Measurements from ENCODE around the gene GSTM1.
A peak's percentile ranks its signal among the peaks of the same experiment; 100 is the strongest.

GSTM1 gene

DNA sequence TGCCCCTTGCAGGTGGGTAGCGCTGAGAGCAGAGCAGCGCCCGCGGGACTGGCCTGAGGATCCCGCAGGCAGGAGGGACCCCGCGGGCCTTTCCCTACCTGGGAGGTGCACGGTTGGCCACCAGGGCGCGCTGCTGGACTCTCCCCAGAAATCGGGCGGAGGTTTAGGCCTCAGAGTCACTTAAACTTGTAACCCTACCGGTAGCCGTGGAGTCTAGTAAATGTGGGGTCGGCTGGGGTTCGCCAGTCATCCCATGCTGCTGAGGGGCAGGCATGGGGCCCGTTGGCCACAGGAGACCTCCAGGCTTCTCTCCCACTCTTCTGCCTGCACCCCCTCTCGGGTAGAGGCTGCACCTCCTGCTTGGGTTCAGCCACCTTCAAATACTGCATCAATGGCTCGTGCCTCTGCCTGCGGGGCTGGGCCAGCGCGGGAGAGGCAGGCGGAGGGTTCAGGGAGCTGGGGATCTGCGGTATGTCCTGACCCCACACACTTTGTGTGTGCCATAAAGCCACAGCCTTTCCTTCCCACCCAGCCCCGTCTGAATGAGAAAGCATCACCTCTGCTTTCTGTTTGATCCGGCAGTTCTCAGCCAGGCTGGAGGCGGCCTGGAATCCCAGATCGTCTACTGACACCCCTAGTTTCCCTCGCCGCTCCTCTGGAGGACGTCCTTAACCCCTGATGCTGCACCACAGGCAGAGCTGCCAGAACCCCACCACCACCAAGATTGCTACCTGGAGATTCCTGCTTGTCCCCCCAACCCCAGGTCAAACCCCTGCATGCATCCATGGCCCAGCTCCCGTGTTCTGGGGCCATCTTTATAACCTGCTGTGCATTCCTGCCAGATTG, 44.0 kb upstream of the GSTM1 start:
- peak; percentile 91 for TF ChIP-seq RAD21 (IDR thresholded peaks at IDR 0.05; ENCODE audit: low read depth)
- TF ChIP-seq YY1 (IDR thresholded peaks at IDR 0.05; ENCODE audit: low read depth) = no peak

DNA sequence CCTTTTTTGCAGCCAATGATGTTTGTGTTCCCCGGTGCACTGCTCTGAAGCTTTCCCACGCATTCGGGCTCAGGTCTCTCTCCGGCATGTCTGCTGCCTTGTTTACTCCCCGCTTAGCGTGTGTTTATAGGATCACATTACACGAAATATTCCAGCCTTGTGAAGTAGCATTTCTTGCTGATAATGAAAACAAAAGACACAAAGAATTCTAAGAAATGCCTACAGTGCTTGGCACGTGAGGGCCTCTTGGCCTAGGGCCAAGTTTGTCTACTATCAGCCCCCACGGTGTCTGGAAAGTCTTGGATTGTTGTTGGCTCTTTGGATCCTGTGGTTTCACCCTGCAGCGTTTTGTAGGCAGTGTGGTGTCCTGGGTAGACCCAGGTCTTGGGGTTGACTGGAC, 42.9 kb upstream of the GSTM1 start:
- no peak for TF ChIP-seq EP300 (IDR thresholded peaks at IDR 0.05; ENCODE audit: borderline replicate concordance)
- TF ChIP-seq FOXM1 (IDR thresholded peaks at IDR 0.05; ENCODE audit: borderline replicate concordance, low read depth) = no peak
- TF ChIP-seq CREB1 (IDR thresholded peaks at IDR 0.05; ENCODE audit: low read depth) = no peak

DNA sequence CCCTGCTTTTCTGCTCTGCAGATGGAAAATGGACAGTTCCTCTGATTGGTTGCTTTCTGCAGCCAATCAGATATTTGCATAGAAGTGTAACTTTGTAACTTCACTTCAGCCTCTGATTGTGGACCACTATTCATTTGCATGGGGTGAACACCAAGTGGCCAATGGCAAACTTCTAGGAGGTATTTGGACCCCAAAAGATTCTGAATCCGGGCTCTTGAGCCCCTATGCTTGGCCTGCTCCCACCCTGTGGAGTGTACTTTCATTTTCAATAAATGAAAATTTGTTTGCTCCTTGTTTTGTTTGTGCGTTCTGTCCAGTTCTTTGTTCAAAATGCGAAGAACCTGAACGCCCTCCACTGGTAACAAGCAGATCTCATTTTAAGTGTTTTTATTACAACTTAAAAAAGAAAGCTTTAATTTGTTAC, 38.1 kb upstream of the GSTM1 start:
- no peak for TF ChIP-seq CEBPB (IDR thresholded peaks at IDR 0.05)
- TF ChIP-seq, protein P1, sequence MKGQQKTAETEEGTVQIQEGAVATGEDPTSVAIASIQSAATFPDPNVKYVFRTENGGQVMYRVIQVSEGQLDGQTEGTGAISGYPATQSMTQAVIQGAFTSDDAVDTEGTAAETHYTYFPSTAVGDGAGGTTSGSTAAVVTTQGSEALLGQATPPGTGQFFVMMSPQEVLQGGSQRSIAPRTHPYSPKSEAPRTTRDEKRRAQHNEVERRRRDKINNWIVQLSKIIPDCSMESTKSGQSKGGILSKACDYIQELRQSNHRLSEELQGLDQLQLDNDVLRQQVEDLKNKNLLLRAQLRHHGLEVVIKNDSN (IDR thresholded peaks at IDR 0.05) = no peak
- no peak for TF ChIP-seq CREB1 (IDR thresholded peaks at IDR 0.05; ENCODE audit: low read depth)
- TF ChIP-seq TEAD4 (IDR thresholded peaks at IDR 0.05) = no peak
- no peak for TF ChIP-seq EGR1 (IDR thresholded peaks at IDR 0.05)
- no peak for TF ChIP-seq EP300 (IDR thresholded peaks at IDR 0.05; ENCODE audit: borderline replicate concordance)
- no peak for TF ChIP-seq TAF1 (IDR thresholded peaks at IDR 0.05; ENCODE audit: low read depth)

DNA sequence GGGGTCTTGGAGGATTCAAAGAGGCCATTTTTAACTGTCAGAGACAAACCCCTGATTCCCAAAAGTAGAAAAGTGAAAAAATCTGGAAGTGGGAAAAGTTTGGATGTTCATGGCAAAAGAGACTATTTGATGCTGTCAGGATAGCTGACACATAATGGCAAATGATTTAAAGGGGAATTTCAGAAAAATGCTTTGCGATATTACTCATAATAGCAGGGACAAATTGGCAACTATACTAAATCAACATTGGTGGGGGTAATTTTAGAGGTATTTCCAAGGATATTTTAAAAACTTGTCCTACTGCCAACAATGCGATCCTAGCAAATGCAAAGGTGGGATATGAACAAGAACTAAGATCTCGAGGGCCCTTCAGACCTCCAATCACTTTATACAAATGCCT, 37.0 kb upstream of the GSTM1 start:
- TF ChIP-seq TEAD4 (IDR thresholded peaks at IDR 0.05) (no peak), FOXM1 (IDR thresholded peaks at IDR 0.05; ENCODE audit: borderline replicate concordance, low read depth) (no peak), CEBPB (IDR thresholded peaks at IDR 0.05) (no peak), EGR1 (IDR thresholded peaks at IDR 0.05) (no peak), TAF1 (IDR thresholded peaks at IDR 0.05; ENCODE audit: low read depth) (no peak), RAD21 (IDR thresholded peaks at IDR 0.05; ENCODE audit: low read depth) (no peak), ZBTB7A (IDR thresholded peaks at IDR 0.05; ENCODE audit: low read depth) (no peak), NFIC (IDR thresholded peaks at IDR 0.05) (no peak), CREB1 (IDR thresholded peaks at IDR 0.05; ENCODE audit: low read depth) (no peak), YY1 (IDR thresholded peaks at IDR 0.05; ENCODE audit: low read depth) (no peak)
- TF ChIP-seq, protein P1 (IDR thresholded peaks at IDR 0.05) = no peak
- TF ChIP-seq, protein P2, sequence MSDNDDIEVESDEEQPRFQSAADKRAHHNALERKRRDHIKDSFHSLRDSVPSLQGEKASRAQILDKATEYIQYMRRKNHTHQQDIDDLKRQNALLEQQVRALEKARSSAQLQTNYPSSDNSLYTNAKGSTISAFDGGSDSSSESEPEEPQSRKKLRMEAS (IDR thresholded peaks at IDR 0.05) = no peak
- TF ChIP-seq, protein P3, sequence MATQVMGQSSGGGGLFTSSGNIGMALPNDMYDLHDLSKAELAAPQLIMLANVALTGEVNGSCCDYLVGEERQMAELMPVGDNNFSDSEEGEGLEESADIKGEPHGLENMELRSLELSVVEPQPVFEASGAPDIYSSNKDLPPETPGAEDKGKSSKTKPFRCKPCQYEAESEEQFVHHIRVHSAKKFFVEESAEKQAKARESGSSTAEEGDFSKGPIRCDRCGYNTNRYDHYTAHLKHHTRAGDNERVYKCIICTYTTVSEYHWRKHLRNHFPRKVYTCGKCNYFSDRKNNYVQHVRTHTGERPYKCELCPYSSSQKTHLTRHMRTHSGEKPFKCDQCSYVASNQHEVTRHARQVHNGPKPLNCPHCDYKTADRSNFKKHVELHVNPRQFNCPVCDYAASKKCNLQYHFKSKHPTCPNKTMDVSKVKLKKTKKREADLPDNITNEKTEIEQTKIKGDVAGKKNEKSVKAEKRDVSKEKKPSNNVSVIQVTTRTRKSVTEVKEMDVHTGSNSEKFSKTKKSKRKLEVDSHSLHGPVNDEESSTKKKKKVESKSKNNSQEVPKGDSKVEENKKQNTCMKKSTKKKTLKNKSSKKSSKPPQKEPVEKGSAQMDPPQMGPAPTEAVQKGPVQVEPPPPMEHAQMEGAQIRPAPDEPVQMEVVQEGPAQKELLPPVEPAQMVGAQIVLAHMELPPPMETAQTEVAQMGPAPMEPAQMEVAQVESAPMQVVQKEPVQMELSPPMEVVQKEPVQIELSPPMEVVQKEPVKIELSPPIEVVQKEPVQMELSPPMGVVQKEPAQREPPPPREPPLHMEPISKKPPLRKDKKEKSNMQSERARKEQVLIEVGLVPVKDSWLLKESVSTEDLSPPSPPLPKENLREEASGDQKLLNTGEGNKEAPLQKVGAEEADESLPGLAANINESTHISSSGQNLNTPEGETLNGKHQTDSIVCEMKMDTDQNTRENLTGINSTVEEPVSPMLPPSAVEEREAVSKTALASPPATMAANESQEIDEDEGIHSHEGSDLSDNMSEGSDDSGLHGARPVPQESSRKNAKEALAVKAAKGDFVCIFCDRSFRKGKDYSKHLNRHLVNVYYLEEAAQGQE (IDR thresholded peaks at IDR 0.05; ENCODE audit: low read depth) = no peak

DNA sequence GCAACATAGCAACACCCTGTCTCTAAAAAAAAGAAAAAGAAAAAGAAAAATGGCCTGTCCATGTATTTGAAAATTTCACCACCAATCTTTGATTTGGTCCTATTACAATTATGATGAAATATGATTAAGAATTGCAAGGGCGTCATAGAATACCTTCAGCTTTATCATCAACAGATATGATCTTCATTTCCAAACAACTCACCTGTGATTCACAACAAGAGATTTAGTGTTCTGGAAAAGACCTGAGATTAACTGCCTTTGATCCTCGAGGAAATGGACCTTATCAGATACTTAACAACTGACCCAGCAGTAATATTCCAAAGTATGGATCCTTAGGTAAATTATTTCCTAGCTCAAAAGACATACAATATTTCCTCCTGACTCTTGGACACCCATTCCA, 35.2 kb upstream of the GSTM1 start:
- no peak for TF ChIP-seq ZBTB7A (IDR thresholded peaks at IDR 0.05; ENCODE audit: low read depth)
- no peak for TF ChIP-seq FOXM1 (IDR thresholded peaks at IDR 0.05; ENCODE audit: borderline replicate concordance, low read depth)
- TF ChIP-seq, protein P1 (IDR thresholded peaks at IDR 0.05) = no peak
- TF ChIP-seq CEBPB (IDR thresholded peaks at IDR 0.05) = no peak
- TF ChIP-seq TEAD4 (IDR thresholded peaks at IDR 0.05) = no peak
- TF ChIP-seq NFIC (IDR thresholded peaks at IDR 0.05) = no peak
- TF ChIP-seq EGR1 (IDR thresholded peaks at IDR 0.05) = no peak
- no peak for TF ChIP-seq RAD21 (IDR thresholded peaks at IDR 0.05; ENCODE audit: low read depth)
- no peak for TF ChIP-seq TAF1 (IDR thresholded peaks at IDR 0.05; ENCODE audit: low read depth)
- TF ChIP-seq, protein P2 (IDR thresholded peaks at IDR 0.05) = no peak
- TF ChIP-seq, protein P3 (IDR thresholded peaks at IDR 0.05; ENCODE audit: low read depth) = no peak
- no peak for TF ChIP-seq CREB1 (IDR thresholded peaks at IDR 0.05; ENCODE audit: low read depth)
- no peak for TF ChIP-seq TCF12 (IDR thresholded peaks at IDR 0.05; ENCODE audit: low read depth)
- TF ChIP-seq EP300 (IDR thresholded peaks at IDR 0.05; ENCODE audit: borderline replicate concordance) = no peak
- TF ChIP-seq YY1 (IDR thresholded peaks at IDR 0.05; ENCODE audit: low read depth) = no peak

DNA sequence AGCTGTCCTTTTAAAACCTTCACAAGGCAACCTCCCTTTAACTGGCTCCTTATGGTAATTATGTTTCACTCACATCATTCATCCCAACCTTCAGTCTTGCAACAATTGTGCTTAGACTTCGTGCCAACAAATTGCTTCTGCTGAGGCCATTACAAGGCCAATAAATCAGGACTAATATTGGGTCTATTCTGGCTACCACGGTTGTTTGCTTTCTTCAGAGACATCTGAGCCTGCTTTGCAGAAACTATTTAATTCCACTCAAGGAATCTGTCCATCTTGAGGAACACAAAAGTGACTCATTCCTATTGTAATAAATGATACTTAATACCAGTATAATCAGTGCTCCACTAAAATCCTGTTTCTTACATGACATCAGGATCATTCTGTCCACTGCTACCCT, 34.3 kb upstream of the GSTM1 start:
- peak; percentile 67 for TF ChIP-seq NFIC (IDR thresholded peaks at IDR 0.05)
- no peak for TF ChIP-seq ZBTB7A (IDR thresholded peaks at IDR 0.05; ENCODE audit: low read depth)
- no peak for TF ChIP-seq TEAD4 (IDR thresholded peaks at IDR 0.05)
- TF ChIP-seq EGR1 (IDR thresholded peaks at IDR 0.05) = no peak
